Cardiac muscle cell (in vitro differentiated cells and primary cell): ENCODE measurements around the gene TAOK3. TPM values are rescaled to one million over a fixed set of nuclear protein-coding genes. Genes with fewer than 3 reads are reported as not detected.
"Not testable (repeated sequence)": the region's sequence is repeated elsewhere in the genome, so short reads cannot be mapped to it uniquely, and the experiment has no call there.

Source experiments
- DNase-seq, 2 donors: peaks; one replicate each; pipeline versions ENCODE4 v3.0.0 to v3.0.0-alpha.2; 2010 to 2017; ENCODE audit warnings: low read depth in 1 of 2, low spot score in 1 of 2
- H3K27ac ChIP-seq: fragments of 200-600 bp; sonication (generic); 2 replicates; pipeline ENCODE4 v1.5.1; 2016
- H3K27me3 ChIP-seq: fragments of 200-600 bp; sonication (generic); 2 replicates; pipeline ENCODE4 v1.6.0; 2016; ENCODE audit warnings: control low read depth
- H3K36me3 ChIP-seq: fragments of 200-600 bp; sonication (generic); 2 replicates; pipeline ENCODE4 v1.5.1; 2016; ENCODE audit warnings: control low read depth
- H3K4me1 ChIP-seq: fragments of 200-600 bp; sonication (generic); 2 replicates; pipeline ENCODE4 v1.8.1; 2017; ENCODE audit warnings: low read depth, mild to moderate bottlenecking, mixed run types
- H3K4me3 ChIP-seq: fragments of 200-600 bp; sonication (generic); 2 replicates; pipeline ENCODE4 v1.5.1; 2016; ENCODE audit warnings: mild to moderate bottlenecking
- H3K9me3 ChIP-seq: fragments of 200-600 bp; sonication (generic); 2 replicates; pipeline ENCODE4 v1.5.1; 2017; ENCODE audit warnings: low read depth, mild to moderate bottlenecking, control low read depth
- polyA plus RNA-seq: library from polyadenylated mRNA; unstranded; fragments of >200 nt; fragmentation: Nextera tagmentation; extraction: Ambion mirVana; gene quantifications from 2 replicates; pipeline ENCODE4 v1.2.1, GENCODE V29; 2016
- total RNA-seq: library from RNA; depleted of rRNA; stranded (reverse); fragments of >200 nt; gene quantifications from 2 replicates; pipeline ENCODE4 v1.2.3, GENCODE V29; 2016
- TF ChIP-seq, protein P1 (sequence below): IDR thresholded peaks from 2 replicates; pipeline ENCODE4 v1.5.1; 2012; ENCODE audit warnings: low read depth, mild to moderate bottlenecking, low read length

Gene TAOK3
- total RNA-seq (8.3 and 13.9 TPM in 2 replicates), polyA plus RNA-seq (10.5 and 25.3 TPM in 2 replicates)

DNA sequence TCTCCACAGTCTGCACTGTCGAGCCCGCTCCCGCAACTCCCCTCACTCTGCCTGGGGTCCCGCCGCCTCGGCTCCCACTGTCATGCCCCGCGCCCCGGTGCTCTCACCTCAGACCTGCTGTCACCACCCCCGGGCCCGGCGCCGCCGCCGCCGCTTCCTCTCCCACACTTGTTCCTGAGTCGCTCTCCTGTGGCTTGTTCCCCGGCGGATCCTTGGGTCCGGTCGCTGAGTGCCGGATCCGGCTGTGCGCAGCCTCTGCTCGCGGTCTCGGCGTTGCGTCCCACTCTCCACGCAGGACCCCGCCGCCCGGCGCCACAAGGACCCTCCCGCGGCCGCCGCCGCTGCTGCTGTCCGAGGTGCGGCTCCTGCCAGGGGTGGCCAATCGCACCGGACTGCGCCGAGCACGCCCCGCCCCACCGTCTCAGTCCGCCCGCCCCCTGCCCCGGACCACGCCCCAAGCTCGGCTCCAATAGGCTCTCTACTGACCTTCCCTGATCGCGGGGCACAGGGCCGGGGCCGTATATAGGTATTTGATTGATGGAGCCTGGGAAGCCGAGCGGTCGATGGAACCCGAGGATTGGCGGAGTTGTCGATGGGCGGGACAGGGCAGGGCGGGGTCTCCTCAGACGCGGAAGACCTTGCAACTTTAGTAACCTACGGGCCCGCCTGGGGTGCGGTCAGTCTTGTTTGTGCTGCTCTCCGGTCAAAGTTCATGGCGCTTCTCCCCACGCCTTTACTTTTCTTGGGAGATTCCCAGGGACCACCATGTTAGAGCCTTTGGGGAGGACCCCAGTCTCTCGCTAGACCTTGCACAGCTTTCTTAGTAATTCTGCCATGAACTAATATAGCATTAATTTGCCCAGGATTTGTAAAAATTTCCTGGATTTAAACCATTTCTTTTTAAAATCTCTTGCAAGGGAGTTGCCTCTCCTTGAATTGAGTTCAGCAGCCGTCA lies at the start of gene TAOK3:
TAOK3 (minus strand) TSS at position 367 of the 955 bp plus-strand sequence. CDS start 117,340 bp downstream, outside the sequence.
- Histone ChIP-seq H3K27me3 (no peaks in the 10 kb centered on the region), H3K27ac (peak within 1 kb of the TSS; percentile 61), H3K4me1 (peaks cover 15% of the 10 kb centered on the region)

DNA sequence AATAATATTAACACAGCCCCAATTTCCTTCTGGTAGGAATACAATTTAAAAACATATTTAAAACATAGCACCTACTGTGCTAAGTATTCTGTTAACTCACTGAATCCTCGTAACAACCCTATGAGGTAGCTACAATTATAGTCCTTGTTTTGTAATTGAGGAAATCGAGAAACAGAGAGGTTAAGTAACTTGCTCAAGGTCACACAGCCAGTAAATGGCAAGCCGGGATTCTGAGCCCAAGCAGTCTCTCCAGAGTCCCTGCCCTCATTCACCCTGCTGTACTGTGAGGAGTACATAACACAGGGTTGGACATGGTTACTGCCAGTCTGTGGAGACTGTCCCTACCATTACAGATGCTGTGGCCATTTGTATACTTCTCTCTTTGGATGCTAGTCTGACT lies 48.0 kb upstream of the TAOK3 start:
- no peak overlapping the region for H3K4me3 ChIP-seq
- no peaks in the 10 kb centered on the region for H3K36me3 ChIP-seq
- TF ChIP-seq, protein P1, sequence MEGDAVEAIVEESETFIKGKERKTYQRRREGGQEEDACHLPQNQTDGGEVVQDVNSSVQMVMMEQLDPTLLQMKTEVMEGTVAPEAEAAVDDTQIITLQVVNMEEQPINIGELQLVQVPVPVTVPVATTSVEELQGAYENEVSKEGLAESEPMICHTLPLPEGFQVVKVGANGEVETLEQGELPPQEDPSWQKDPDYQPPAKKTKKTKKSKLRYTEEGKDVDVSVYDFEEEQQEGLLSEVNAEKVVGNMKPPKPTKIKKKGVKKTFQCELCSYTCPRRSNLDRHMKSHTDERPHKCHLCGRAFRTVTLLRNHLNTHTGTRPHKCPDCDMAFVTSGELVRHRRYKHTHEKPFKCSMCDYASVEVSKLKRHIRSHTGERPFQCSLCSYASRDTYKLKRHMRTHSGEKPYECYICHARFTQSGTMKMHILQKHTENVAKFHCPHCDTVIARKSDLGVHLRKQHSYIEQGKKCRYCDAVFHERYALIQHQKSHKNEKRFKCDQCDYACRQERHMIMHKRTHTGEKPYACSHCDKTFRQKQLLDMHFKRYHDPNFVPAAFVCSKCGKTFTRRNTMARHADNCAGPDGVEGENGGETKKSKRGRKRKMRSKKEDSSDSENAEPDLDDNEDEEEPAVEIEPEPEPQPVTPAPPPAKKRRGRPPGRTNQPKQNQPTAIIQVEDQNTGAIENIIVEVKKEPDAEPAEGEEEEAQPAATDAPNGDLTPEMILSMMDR = no peak
- no peaks in the 10 kb centered on the region for H3K4me1 ChIP-seq
- no peaks in the 10 kb centered on the region for H3K27me3 ChIP-seq
- H3K27ac ChIP-seq = no peak overlapping the region
- H3K9me3 ChIP-seq = no peaks in the 10 kb centered on the region
- DNase-seq = no peak

More for the DNA sequence above, at the start of gene TAOK3:
- TF ChIP-seq, protein P1 = no peak
- H3K9me3 ChIP-seq = no peaks in the 10 kb centered on the region
- H3K4me3 ChIP-seq = peak within 1 kb of the TSS; percentile 65
- peak; percentile 99 for DNase-seq
- H3K36me3 ChIP-seq = no peaks in the 10 kb centered on the region

DNA sequence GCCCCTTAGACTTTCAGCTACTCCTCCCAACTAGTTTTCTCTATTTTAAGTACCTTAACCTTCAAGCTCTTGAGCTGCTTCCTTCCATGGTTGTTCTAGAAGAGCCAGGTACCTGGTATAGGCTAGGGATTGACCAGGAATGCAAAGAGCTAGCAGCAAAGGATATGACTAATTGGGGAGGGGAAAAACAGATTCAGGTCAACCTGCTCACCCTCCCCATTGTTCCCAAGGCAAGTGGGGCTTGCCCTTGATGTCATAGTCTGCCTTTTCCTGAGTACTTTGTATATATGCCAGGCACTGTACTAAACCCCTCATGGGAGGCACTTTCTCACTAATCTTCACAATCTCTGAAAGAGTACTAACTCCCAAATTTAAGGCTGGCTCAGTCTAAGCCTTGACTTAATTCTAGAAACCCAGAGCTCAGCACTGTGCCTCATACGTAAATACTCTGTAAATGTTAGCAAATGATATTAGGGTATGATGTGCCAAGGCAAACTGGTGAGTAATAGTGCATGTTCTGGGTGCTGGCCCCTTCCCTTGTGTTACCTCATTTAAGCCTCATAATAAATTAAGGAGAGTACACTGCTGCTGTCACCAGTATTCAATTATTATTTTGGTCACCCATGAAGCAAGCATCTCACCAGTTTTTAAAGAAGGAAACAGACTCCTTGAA lies 45.8 kb upstream of the TAOK3 start:
- peaks cover 13% of the 10 kb centered on the region for H3K36me3 ChIP-seq
- DNase-seq = no peak
- no peak overlapping the region for H3K27ac ChIP-seq
- H3K4me3 ChIP-seq = no peak overlapping the region
- TF ChIP-seq, protein P1 = no peak
- no peaks in the 10 kb centered on the region for H3K4me1 ChIP-seq
- H3K27me3 ChIP-seq = no peaks in the 10 kb centered on the region
- no peaks in the 10 kb centered on the region for H3K9me3 ChIP-seq

DNA sequence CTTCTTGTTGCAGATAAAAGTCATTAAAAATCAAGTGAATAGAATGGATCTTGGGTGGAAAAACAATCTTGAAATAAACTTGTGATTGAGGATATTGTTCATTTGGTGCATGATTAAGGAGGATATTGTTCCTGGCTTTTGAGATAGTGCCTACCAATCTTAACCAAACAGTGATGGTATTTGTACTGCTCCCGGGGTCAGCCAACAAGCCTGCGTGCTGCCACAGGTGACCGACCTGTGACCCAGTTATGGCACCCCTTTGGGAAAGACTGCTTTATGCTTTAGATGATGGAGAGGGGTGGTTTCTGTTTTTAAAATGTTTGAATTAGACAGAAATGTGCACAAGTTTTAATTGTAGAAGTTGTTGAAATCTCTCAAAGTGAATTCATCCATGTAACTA lies 45.2 kb upstream of the TAOK3 start:
- no peaks in the 10 kb centered on the region for H3K9me3 ChIP-seq
- no peaks in the 10 kb centered on the region for H3K27me3 ChIP-seq
- no peak overlapping the region for H3K27ac ChIP-seq
- DNase-seq = no peak
- TF ChIP-seq, protein P1 = no peak
- peaks cover 19% of the 10 kb centered on the region for H3K36me3 ChIP-seq
- H3K4me3 ChIP-seq = no peak overlapping the region
- H3K4me1 ChIP-seq = no peaks in the 10 kb centered on the region

DNA sequence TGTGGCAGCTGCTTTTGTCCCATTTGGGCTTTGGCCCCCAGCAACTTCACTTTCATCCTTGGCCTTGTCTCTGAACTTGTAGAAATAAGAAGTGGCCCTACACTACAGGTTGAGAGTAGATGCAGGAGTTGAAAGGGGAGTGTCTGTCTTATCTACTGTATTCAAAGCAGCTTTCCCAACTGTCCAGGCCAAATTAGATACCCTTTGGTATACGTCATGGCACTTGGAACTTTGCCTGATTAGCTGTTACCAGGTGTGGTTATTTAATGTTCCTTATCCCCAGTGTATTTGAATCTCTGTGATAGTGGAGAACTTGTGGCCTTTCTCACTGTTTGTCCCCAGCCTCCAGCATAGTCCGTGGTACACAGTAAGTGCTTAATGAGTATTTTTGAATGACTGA lies 37.1 kb upstream of the TAOK3 start:
- H3K4me3 ChIP-seq = no peak overlapping the region
- TF ChIP-seq, protein P1 = no peak
- DNase-seq = no peak
- H3K27ac ChIP-seq = no peak overlapping the region
- no peaks in the 10 kb centered on the region for H3K27me3 ChIP-seq
- peaks cover 51% of the 10 kb centered on the region for H3K36me3 ChIP-seq
- no peaks in the 10 kb centered on the region for H3K4me1 ChIP-seq
- H3K9me3 ChIP-seq = no peaks in the 10 kb centered on the region

DNA sequence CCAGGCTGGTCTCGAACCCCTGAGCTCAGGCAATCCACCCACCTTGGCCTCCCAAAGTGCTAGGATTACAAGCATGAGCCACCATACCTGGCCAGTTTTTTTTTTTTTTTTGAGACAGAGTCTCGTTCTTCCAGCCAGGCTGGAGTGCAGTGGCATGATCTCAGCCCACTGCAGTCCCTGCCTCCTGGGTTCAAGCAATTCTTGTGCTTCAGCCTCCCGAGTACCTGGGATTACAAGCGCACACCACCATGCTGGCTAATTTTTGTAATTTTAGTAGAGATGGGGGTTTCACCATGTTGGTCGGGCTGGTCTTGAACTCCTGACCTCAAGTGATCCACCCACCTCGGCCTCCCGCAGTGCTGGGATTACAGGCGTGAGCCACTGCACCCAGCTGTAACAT lies 35.5 kb upstream of the TAOK3 start:
- not testable (repeated sequence) for H3K27me3 ChIP-seq, DNase-seq, H3K9me3 ChIP-seq, H3K27ac ChIP-seq, H3K4me3 ChIP-seq, H3K4me1 ChIP-seq
- peaks cover 45% of the 10 kb centered on the region for H3K36me3 ChIP-seq
